Left forelimb (tissue), 1 donor: Measurements from ENCODE around the gene ZNF619.

Experiments
- DNase-seq: peaks from one replicate; pipeline ENCODE4 v3.0.0-alpha.2; 2018; ENCODE audit warnings: low spot score

Gene ZNF619

DNA sequence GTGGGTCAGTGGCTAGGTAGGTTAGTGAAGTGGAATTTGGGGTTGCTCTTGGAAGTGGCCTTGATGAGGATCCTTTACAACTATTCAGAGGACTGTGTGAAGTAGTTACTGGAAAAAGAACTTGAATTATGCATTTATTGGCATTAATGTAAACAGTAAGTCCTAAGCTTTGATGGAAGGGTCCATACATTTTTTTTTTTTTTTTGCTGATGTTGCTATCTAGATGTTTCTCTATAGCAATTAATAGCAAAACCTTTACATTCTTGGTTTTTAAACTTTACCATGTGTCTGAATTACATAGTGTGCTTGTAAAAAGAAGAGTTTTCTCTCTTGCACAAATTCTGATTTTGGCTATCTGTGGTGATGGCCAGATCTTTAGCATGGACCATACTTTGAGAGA is 57.4 kb downstream of the ZNF619 start:
- DNase-seq, result no peak
